HUES48 (cell line): ENCODE measurements around the gene TTC21A.
"Not testable (repeated sequence)": the region's sequence is repeated elsewhere in the genome, so short reads cannot be mapped to it uniquely, and the experiment has no call there.

Source experiments
- H3K27ac ChIP-seq: one replicate; pipeline ENCODE4 v1.7.0; 2013; ENCODE audit warnings: low read depth, low read length, inconsistent platforms
- H3K27me3 ChIP-seq: 2 replicates; pipeline ENCODE4 v1.6.1; 2013; ENCODE audit warnings: mild to moderate bottlenecking, low read length; ENCODE audit not compliant: control insufficient read depth, insufficient read depth
- H3K36me3 ChIP-seq: 2 replicates; pipeline ENCODE4 v1.6.1; 2013; ENCODE audit warnings: low read length; ENCODE audit not compliant: control insufficient read depth, insufficient read depth
- H3K4me1 ChIP-seq: 2 replicates; pipeline ENCODE4 v1.6.1; 2013; ENCODE audit warnings: mild to moderate bottlenecking, low read length; ENCODE audit not compliant: control insufficient read depth, insufficient read depth
- H3K4me3 ChIP-seq: 2 replicates; pipeline ENCODE4 v1.5.1; 2013; ENCODE audit warnings: mild to moderate bottlenecking, low read depth, low read length
- H3K9ac ChIP-seq: 2 replicates; pipeline ENCODE4 v1.6.1; 2013; ENCODE audit warnings: mild to moderate bottlenecking, low read depth, low read length, moderate library complexity
- H3K9me3 ChIP-seq: 2 replicates; pipeline ENCODE4 v1.6.1; 2013; ENCODE audit warnings: low read length; ENCODE audit not compliant: control insufficient read depth, insufficient read depth

TTC21A gene, protein sequence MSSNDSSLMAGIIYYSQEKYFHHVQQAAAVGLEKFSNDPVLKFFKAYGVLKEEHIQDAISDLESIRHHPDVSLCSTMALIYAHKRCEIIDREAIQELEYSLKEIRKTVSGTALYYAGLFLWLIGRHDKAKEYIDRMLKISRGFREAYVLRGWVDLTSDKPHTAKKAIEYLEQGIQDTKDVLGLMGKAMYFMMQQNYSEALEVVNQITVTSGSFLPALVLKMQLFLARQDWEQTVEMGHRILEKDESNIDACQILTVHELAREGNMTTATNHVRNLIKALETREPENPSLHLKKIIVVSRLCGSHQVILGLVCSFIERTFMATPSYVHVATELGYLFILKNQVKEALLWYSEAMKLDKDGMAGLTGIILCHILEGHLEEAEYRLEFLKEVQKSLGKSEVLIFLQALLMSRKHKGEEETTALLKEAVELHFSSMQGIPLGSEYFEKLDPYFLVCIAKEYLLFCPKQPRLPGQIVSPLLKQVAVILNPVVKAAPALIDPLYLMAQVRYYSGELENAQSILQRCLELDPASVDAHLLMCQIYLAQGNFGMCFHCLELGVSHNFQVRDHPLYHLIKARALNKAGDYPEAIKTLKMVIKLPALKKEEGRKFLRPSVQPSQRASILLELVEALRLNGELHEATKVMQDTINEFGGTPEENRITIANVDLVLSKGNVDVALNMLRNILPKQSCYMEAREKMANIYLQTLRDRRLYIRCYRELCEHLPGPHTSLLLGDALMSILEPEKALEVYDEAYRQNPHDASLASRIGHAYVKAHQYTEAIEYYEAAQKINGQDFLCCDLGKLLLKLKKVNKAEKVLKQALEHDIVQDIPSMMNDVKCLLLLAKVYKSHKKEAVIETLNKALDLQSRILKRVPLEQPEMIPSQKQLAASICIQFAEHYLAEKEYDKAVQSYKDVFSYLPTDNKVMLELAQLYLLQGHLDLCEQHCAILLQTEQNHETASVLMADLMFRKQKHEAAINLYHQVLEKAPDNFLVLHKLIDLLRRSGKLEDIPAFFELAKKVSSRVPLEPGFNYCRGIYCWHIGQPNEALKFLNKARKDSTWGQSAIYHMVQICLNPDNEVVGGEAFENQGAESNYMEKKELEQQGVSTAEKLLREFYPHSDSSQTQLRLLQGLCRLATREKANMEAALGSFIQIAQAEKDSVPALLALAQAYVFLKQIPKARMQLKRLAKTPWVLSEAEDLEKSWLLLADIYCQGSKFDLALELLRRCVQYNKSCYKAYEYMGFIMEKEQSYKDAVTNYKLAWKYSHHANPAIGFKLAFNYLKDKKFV (N-terminal part only)

DNA sequence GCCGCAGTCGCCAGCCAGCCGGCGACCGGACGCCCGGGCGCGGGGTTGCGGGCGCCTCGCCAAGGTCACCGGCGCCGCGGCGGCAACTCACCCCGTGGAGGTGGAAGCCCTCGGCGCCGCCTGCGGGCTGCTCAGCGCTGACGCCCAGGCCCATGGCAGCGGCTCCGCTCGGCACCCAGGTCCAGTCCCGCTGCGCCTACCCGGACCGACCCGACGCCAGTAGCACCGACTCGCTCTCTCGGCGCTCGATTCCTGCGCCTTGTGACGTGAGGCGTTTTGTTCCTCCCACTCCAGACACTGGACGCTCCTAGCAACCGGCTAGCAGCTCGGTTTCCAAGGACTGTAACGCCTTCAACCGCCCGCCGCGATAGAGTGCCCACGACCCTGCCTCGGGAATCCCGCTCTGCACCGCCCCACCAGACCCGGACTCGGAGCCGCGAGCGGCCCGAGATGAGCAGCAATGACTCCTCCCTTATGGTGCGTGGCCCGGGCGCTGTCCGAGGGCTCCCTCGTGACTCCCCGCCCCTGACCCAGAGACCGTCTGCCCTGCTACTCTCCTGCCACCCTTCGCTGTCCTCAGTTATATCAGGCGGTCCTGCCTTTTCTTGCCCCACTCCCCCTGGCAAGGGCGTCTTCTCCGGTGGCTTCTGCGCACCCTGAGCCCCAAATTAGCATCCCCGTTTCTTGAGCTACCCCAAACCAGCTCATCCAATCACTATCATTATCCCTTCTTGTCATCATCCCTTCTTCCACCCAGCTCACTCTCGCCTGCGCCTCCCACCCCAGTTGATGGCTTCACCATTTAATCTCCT is at the start of gene TTC21A, which contains the start of gene GORASP1:
TTC21A (plus strand) TSS at position 293 of the 812 bp plus-strand sequence; CDS start at position 451, 158 bp downstream.
GORASP1 (minus strand) TSS at position 240 of the 812 bp plus-strand sequence; CDS start at position 154, 86 bp downstream.
- Histone ChIP-seq H3K27ac (peak within 1 kb of the TSS; percentile 30), H3K27me3 (no peaks in the 10 kb centered on the region), H3K9ac (peak within 1 kb of the TSS; percentile 71), H3K36me3 (no peaks in the 10 kb centered on the region), H3K4me3 (peak within 1 kb of the TSS; percentile 92), H3K4me1 (no peaks in the 10 kb centered on the region), H3K9me3 (no peaks in the 10 kb centered on the region)

DNA sequence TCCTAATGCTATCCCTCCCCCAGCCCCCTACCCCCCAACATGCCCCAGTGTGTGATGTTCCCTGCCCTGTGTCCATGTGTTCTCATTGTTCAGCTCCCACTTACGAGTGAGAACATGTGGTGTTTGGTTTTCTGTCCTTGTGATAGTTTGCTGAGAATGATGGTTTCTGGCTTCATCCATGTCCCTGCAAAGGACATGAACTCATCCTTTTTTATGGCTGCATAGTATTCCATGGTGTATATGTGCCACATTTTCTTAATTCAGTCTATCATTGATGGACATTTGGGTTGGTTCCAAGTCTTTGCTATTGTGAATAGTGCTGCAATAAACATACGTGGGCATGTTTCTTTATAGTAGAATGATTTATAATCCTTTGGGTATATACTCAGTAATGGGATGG is 46.3 kb upstream of the TTC21A start:
- H3K27ac ChIP-seq, H3K27me3 ChIP-seq, H3K9ac ChIP-seq, H3K4me1 ChIP-seq, H3K36me3 ChIP-seq, H3K4me3 ChIP-seq, H3K9me3 ChIP-seq: not testable (repeated sequence)

GRCh38 chr3:39062180-39062579 is 45.3 kb upstream of the TTC21A start:
- peaks cover 16% of the 10 kb centered on the region for H3K36me3 ChIP-seq
- H3K27ac ChIP-seq: no peak overlapping the region
- H3K4me3 ChIP-seq: no peak overlapping the region
- no peaks in the 10 kb centered on the region for H3K27me3 ChIP-seq
- H3K9ac ChIP-seq: no peak overlapping the region
- H3K9me3 ChIP-seq: no peaks in the 10 kb centered on the region
- H3K4me1 ChIP-seq: 0 out of 2 replicates have a peak, but pooled peaks cover 4% of the 10 kb centered on the region

GRCh38 chr3:39063143-39063542 is 44.3 kb upstream of the TTC21A start:
- H3K9me3 ChIP-seq: no peaks in the 10 kb centered on the region
- H3K36me3 ChIP-seq: peaks cover 24% of the 10 kb centered on the region
- H3K27me3 ChIP-seq: no peaks in the 10 kb centered on the region
- 0 out of 2 replicates have a peak, but pooled peaks cover 4% of the 10 kb centered on the region for H3K4me1 ChIP-seq
- no peak overlapping the region for H3K4me3 ChIP-seq
- H3K27ac ChIP-seq: no peak overlapping the region
- H3K9ac ChIP-seq: no peak overlapping the region

DNA sequence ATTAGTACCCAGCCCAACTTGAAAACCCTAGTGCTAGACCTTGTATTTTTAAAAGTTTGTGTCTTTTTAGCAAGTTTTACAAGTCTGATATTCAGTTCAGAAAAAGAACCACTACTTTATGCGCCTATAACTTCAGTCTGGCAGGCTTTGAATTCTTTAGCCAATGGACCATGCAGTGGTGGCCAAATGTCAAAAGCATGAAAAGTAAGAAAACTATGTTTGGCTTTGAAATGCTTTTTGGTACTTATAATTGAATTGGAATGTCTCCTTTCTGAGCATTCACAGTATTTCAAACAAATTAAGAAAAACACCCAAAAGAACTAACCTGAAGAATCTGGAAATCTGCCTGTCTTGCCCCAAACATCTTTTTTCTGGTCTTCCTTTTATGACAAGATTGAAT is 42.8 kb upstream of the TTC21A start:
- Histone ChIP-seq H3K27ac (no peak overlapping the region), H3K4me1 (0 out of 2 replicates have a peak, but pooled peaks cover under 1% of the 10 kb centered on the region), H3K9me3 (no peaks in the 10 kb centered on the region), H3K4me3 (no peak overlapping the region), H3K36me3 (peaks cover 38% of the 10 kb centered on the region), H3K27me3 (no peaks in the 10 kb centered on the region), H3K9ac (no peak overlapping the region)

GRCh38 chr3:39065197-39065596 is 42.3 kb upstream of the TTC21A start:
- Histone ChIP-seq H3K27ac (no peak overlapping the region), H3K27me3 (no peaks in the 10 kb centered on the region), H3K9me3 (no peaks in the 10 kb centered on the region), H3K4me3 (no peak overlapping the region), H3K4me1 (no peaks in the 10 kb centered on the region), H3K9ac (no peak overlapping the region), H3K36me3 (peaks cover 43% of the 10 kb centered on the region)

GRCh38 chr3:39067286-39067685 is 40.2 kb upstream of the TTC21A start:
- no peak overlapping the region for H3K27ac ChIP-seq
- H3K9me3 ChIP-seq: no peaks in the 10 kb centered on the region
- H3K27me3 ChIP-seq: no peaks in the 10 kb centered on the region
- H3K4me1 ChIP-seq: no peaks in the 10 kb centered on the region
- no peak overlapping the region for H3K4me3 ChIP-seq
- no peak overlapping the region for H3K9ac ChIP-seq
- H3K36me3 ChIP-seq: peaks cover 59% of the 10 kb centered on the region

- Histone ChIP-seq H3K9me3 (no peaks in the 10 kb centered on the region), H3K27me3 (no peaks in the 10 kb centered on the region), H3K4me3 (no peak overlapping the region), H3K9ac (no peak overlapping the region), H3K36me3 (peaks cover 72% of the 10 kb centered on the region), H3K27ac (no peak overlapping the region), H3K4me1 (no peaks in the 10 kb centered on the region)
These were observed 38.9 kb upstream of the TTC21A start for GRCh38 chr3:39068556-39068955.

DNA sequence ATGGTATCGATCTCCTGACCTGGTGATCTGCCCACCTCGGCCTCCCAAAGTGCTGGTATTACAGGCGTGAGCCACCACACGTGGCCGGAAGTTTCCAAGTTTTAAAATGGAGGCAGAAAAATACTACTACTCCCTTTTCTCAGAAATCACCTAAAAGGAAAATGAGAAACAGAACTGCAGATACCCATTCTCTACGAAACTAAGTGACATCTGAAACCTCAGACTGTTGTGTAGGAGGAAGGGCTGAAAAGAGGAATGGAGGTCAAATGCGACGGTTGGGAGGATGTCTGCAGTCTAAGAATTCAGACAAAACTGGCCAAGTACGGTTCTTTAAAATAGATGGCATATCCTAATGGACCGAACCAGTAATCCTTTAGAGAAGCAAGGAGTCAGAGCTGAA is 31.6 kb upstream of the TTC21A start:
- Histone ChIP-seq H3K27me3 (no peaks in the 10 kb centered on the region), H3K9ac (no peak overlapping the region), H3K36me3 (peaks cover 82% of the 10 kb centered on the region), H3K4me1 (no peaks in the 10 kb centered on the region), H3K4me3 (no peak overlapping the region), H3K27ac (no peak overlapping the region), H3K9me3 (no peaks in the 10 kb centered on the region)

GRCh38 chr3:39079530-39079929 is 27.9 kb upstream of the TTC21A start:
- H3K9me3 ChIP-seq: no peaks in the 10 kb centered on the region
- no peak overlapping the region for H3K4me3 ChIP-seq
- H3K36me3 ChIP-seq: peaks cover 60% of the 10 kb centered on the region
- no peak overlapping the region for H3K27ac ChIP-seq
- H3K4me1 ChIP-seq: no peaks in the 10 kb centered on the region
- no peak overlapping the region for H3K9ac ChIP-seq
- no peaks in the 10 kb centered on the region for H3K27me3 ChIP-seq
